Body of pancreas (tissue), 4 donors: ENCODE measurements around the gene LOXL3.

ENCODE experiments used
- CTCF ChIP-seq, 7 experiments: fragments of 450-650 bp in 4 of 7; fragments of 200-600 bp in 3 of 7; sonication (generic) in 3 of 7; IDR thresholded peaks; one replicate each; pipeline ENCODE4 v1.5.1; 2016 to 2019; ENCODE audit warnings: antibody characterized with exemption in 7 of 7
- POLR2A ChIP-seq, 3 donors: fragments of 450-650 bp; IDR thresholded peaks; one replicate each; pipeline ENCODE4 v1.6.1; 2016; ENCODE audit warnings: antibody characterized with exemption in 3 of 3, mild to moderate bottlenecking in 2 of 3

- no peak for TF ChIP-seq CTCF (IDR thresholded peaks at IDR 0.05)
- TF ChIP-seq POLR2A (IDR thresholded peaks at IDR 0.05) = no peak
Measured at GRCh38 chr2:74551530-74551929, 2.2 kb downstream of the LOXL3 start.
